B cell (primary cell): Measurements from ENCODE around the gene ISLR.

Experiments
- CTCF ChIP-seq: fragments of 200-600 bp; IDR thresholded peaks from one replicate; pipeline ENCODE4 v1.8.0; 2022; ENCODE audit warnings: antibody characterized with exemption, mild to moderate bottlenecking
- EZH2 ChIP-seq: IDR thresholded peaks from 2 replicates; pipeline ENCODE4 v1.6.1; 2012; ENCODE audit warnings: borderline replicate concordance, low read depth, mild to moderate bottlenecking, moderate library complexity, low read length; ENCODE audit not compliant: insufficient read depth, poor library complexity, severe bottlenecking

GRCh38 chr15:74188216-74188615, 14.7 kb downstream of the ISLR start:
- TF ChIP-seq CTCF = no peak
- TF ChIP-seq EZH2 = no peak
